ENCODE data around the gene ZWINT. TPM values are rescaled to one million over a fixed set of nuclear protein-coding genes. Genes with fewer than 3 reads are reported as not detected.

ZWINT gene
- total and polyA plus RNA-seq, 2 of the 8 experiments (the other 6 are each of a cell fraction or from before 2014, with no cell fraction given): 52.1 to 71.2 TPM

DNA sequence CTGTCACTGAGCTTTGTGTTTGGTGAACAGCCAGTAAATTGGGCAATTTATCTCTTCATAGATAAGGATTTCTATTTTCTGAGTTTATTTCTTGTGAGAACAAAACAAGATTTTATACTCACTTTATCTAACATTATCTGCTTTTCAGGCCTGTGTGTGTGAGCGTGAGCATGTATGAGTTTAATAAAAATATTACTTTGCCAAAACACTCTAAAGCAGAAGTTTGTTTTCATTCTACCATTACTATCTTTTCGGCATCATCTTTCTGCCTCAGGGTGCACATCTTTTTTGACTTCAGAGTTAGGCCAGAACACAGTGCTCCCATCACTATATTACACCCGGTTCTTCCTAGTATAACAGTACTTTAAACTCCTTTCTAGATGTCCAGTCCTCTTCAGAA is 13.0 kb downstream of the ZWINT start (continued):
- TF ChIP-seq, protein P1, sequence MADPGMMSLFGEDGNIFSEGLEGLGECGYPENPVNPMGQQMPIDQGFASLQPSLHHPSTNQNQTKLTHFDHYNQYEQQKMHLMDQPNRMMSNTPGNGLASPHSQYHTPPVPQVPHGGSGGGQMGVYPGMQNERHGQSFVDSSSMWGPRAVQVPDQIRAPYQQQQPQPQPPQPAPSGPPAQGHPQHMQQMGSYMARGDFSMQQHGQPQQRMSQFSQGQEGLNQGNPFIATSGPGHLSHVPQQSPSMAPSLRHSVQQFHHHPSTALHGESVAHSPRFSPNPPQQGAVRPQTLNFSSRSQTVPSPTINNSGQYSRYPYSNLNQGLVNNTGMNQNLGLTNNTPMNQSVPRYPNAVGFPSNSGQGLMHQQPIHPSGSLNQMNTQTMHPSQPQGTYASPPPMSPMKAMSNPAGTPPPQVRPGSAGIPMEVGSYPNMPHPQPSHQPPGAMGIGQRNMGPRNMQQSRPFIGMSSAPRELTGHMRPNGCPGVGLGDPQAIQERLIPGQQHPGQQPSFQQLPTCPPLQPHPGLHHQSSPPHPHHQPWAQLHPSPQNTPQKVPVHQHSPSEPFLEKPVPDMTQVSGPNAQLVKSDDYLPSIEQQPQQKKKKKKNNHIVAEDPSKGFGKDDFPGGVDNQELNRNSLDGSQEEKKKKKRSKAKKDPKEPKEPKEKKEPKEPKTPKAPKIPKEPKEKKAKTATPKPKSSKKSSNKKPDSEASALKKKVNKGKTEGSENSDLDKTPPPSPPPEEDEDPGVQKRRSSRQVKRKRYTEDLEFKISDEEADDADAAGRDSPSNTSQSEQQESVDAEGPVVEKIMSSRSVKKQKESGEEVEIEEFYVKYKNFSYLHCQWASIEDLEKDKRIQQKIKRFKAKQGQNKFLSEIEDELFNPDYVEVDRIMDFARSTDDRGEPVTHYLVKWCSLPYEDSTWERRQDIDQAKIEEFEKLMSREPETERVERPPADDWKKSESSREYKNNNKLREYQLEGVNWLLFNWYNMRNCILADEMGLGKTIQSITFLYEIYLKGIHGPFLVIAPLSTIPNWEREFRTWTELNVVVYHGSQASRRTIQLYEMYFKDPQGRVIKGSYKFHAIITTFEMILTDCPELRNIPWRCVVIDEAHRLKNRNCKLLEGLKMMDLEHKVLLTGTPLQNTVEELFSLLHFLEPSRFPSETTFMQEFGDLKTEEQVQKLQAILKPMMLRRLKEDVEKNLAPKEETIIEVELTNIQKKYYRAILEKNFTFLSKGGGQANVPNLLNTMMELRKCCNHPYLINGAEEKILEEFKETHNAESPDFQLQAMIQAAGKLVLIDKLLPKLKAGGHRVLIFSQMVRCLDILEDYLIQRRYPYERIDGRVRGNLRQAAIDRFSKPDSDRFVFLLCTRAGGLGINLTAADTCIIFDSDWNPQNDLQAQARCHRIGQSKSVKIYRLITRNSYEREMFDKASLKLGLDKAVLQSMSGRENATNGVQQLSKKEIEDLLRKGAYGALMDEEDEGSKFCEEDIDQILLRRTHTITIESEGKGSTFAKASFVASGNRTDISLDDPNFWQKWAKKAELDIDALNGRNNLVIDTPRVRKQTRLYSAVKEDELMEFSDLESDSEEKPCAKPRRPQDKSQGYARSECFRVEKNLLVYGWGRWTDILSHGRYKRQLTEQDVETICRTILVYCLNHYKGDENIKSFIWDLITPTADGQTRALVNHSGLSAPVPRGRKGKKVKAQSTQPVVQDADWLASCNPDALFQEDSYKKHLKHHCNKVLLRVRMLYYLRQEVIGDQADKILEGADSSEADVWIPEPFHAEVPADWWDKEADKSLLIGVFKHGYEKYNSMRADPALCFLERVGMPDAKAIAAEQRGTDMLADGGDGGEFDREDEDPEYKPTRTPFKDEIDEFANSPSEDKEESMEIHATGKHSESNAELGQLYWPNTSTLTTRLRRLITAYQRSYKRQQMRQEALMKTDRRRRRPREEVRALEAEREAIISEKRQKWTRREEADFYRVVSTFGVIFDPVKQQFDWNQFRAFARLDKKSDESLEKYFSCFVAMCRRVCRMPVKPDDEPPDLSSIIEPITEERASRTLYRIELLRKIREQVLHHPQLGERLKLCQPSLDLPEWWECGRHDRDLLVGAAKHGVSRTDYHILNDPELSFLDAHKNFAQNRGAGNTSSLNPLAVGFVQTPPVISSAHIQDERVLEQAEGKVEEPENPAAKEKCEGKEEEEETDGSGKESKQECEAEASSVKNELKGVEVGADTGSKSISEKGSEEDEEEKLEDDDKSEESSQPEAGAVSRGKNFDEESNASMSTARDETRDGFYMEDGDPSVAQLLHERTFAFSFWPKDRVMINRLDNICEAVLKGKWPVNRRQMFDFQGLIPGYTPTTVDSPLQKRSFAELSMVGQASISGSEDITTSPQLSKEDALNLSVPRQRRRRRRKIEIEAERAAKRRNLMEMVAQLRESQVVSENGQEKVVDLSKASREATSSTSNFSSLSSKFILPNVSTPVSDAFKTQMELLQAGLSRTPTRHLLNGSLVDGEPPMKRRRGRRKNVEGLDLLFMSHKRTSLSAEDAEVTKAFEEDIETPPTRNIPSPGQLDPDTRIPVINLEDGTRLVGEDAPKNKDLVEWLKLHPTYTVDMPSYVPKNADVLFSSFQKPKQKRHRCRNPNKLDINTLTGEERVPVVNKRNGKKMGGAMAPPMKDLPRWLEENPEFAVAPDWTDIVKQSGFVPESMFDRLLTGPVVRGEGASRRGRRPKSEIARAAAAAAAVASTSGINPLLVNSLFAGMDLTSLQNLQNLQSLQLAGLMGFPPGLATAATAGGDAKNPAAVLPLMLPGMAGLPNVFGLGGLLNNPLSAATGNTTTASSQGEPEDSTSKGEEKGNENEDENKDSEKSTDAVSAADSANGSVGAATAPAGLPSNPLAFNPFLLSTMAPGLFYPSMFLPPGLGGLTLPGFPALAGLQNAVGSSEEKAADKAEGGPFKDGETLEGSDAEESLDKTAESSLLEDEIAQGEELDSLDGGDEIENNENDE (IDR thresholded peaks at IDR 0.05; ENCODE audit: insufficient replicate concordance, low read length): no peak
- TF ChIP-seq BCL11A (IDR thresholded peaks at IDR 0.05; ENCODE audit: low read depth in 2 of 2, low read length in 2 of 2): no peak
- TF ChIP-seq CREB1 (IDR thresholded peaks at IDR 0.05): no peak
- TF ChIP-seq HDAC2 (IDR thresholded peaks at IDR 0.05; ENCODE audit: borderline replicate concordance in 1 of 2, low read depth in 2 of 2, low read length in 2 of 2): no peak
- TF ChIP-seq USF2 (IDR thresholded peaks at IDR 0.05; ENCODE audit: low read length): no peak
- TF ChIP-seq JUN (IDR thresholded peaks at IDR 0.05; ENCODE audit: low read depth, low read length): no peak
- TF ChIP-seq RNF2 (IDR thresholded peaks at IDR 0.05; ENCODE audit: borderline replicate concordance, low read depth, low read length, missing control alignments, poor library complexity, severe bottlenecking): no peak
